Measurements from ENCODE around the gene KRTAP12-2.

GRCh38 chr21:44643741-44644310, 22.9 kb downstream of the KRTAP12-2 start:
- TF ChIP-seq, protein P1, sequence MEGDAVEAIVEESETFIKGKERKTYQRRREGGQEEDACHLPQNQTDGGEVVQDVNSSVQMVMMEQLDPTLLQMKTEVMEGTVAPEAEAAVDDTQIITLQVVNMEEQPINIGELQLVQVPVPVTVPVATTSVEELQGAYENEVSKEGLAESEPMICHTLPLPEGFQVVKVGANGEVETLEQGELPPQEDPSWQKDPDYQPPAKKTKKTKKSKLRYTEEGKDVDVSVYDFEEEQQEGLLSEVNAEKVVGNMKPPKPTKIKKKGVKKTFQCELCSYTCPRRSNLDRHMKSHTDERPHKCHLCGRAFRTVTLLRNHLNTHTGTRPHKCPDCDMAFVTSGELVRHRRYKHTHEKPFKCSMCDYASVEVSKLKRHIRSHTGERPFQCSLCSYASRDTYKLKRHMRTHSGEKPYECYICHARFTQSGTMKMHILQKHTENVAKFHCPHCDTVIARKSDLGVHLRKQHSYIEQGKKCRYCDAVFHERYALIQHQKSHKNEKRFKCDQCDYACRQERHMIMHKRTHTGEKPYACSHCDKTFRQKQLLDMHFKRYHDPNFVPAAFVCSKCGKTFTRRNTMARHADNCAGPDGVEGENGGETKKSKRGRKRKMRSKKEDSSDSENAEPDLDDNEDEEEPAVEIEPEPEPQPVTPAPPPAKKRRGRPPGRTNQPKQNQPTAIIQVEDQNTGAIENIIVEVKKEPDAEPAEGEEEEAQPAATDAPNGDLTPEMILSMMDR (IDR thresholded peaks at IDR 0.05), result no peak
- no peak for TF ChIP-seq POLR2A (IDR thresholded peaks at IDR 0.05)
